K562 (cell line): Measurements from ENCODE around the gene DEDD2.

Source experiments
- CTCF ChIP-seq, 3 experiments: IDR thresholded peaks in 2 of 3; conservative IDR thresholded peaks in 1 of 3; 2 replicates each; pipeline ENCODE4 v1.5.1; 2011 to 2012; ENCODE audit warnings: low read length in 3 of 3, mild to moderate bottlenecking in 3 of 3, control low read depth in 2 of 3, improper control_type of control experiment in 1 of 3, inconsistent platforms in 1 of 3, low read depth in 1 of 3, mixed read lengths in 1 of 3, moderate library complexity in 1 of 3; ENCODE audit not compliant: insufficient read depth in 2 of 3
- ESRRA ChIP-seq: fragments of 450-650 bp; IDR thresholded peaks from 2 replicates; pipeline ENCODE4 v1.6.1; 2014; ENCODE audit warnings: low read depth, mild to moderate bottlenecking, moderate library complexity, borderline replicate concordance
- RAD51 ChIP-seq: fragments of 450-650 bp; IDR thresholded peaks from 2 replicates; pipeline ENCODE4 v1.7.1; 2016; ENCODE audit warnings: low read depth, mild to moderate bottlenecking, borderline replicate concordance
- STAT6 ChIP-seq: sonication (generic); formaldehyde crosslinking; IDR thresholded peaks from 2 replicates; pipeline ENCODE4 v1.8.1; 2023; ENCODE audit warnings: mild to moderate bottlenecking, missing genetic modification reagents
- ZBTB40 ChIP-seq, 2 experiments: fragments of 450-650 bp in 1 of 2; sonication (generic) in 1 of 2; formaldehyde crosslinking in 1 of 2; IDR thresholded peaks; 2 replicates each; pipeline versions ENCODE4 v1.7.1 to v1.9.0; 2016 to 2022; ENCODE audit warnings: inconsistent platforms in 1 of 2, mild to moderate bottlenecking in 1 of 2, missing genetic modification reagents in 1 of 2
- ZNF318 ChIP-seq, 2 experiments: fragments of 450-650 bp; IDR thresholded peaks; 2 replicates each; pipeline ENCODE4 v1.6.1; 2016; ENCODE audit warnings: mild to moderate bottlenecking in 2 of 2, borderline replicate concordance in 1 of 2, low read depth in 1 of 2, moderate library complexity in 1 of 2
- ZNF511 ChIP-seq: sonication (generic); formaldehyde crosslinking; IDR thresholded peaks from 2 replicates; pipeline ENCODE4 v1.8.0; 2022; ENCODE audit warnings: mild to moderate bottlenecking, missing genetic modification reagents

- no peak for TF ChIP-seq ZNF511 (CRISPR knock-in tag)
- no peak for TF ChIP-seq CTCF (IDR thresholded peaks at IDR 0.05 in 2 of 3, conservative IDR thresholded peaks at IDR 0.05 in 1 of 3; ENCODE audit: insufficient read depth in 2 of 3, low read depth in 1 of 3, low read length in 3 of 3)
- TF ChIP-seq ZBTB40 (IDR thresholded peaks at IDR 0.05) = no peak
- no peak for TF ChIP-seq ZBTB40 (CRISPR knock-in tag; IDR thresholded peaks at IDR 0.05)
- TF ChIP-seq ZNF318 (IDR thresholded peaks at IDR 0.05; ENCODE audit: borderline replicate concordance in 1 of 2, low read depth in 1 of 2) = no peak
- no peak for TF ChIP-seq RAD51
- TF ChIP-seq ESRRA = no peak
- no peak for TF ChIP-seq STAT6
These were observed 43.3 kb downstream of the DEDD2 start for GRCh38 chr19:42174188-42174587.
